ENCODE measurements around the gene SLU7. TPM values are rescaled to one million over a fixed set of nuclear protein-coding genes. Genes with fewer than 3 reads are reported as not detected.

SLU7 gene
- total RNA-seq, 2 experiments from 2014 or later = 32.2 to 46.2 TPM

GRCh38 chr5:160456480-160457177, 37.7 kb upstream of the SLU7 start:
- POLR2A ChIA-PET = no interaction called here
- no TSS peak for BruUV-seq (replicated peaks)
- H3K79me2 ChIP-seq (ENCODE audit: insufficient read depth, low read depth, low read length) = no peaks in the 10 kb centered on the region
- H3K36me3 ChIP-seq (ENCODE audit: insufficient read depth, low read length) = no peaks in the 10 kb centered on the region
- no peak overlapping the region for H3K4me3 ChIP-seq (ENCODE audit: low read depth, low read length, poor library complexity, severe bottlenecking)
- CTCF ChIA-PET (ENCODE audit: unreplicated experiment) = no interaction called here
- H3K9me3 ChIP-seq (ENCODE audit: low read length) = no peaks in the 10 kb centered on the region
- no peak overlapping the region for H2AFZ ChIP-seq (ENCODE audit: low read length)
- no peak for TF ChIP-seq CTCF (conservative IDR thresholded peaks at IDR 0.05; ENCODE audit: low read length)
- TF ChIP-seq EZH2phosphoT487 (IDR thresholded peaks at IDR 0.05; ENCODE audit: borderline replicate concordance, low read depth, low read length) = no peak
- H3K9me2 ChIP-seq (ENCODE audit: insufficient read depth, low read length) = no peaks in the 10 kb centered on the region; the same call in 1 of the 2 replicates
- no peak for DNase-seq (ENCODE audit: low spot score)
- no peak overlapping the region for H3K4me2 ChIP-seq (ENCODE audit: low read length)
- H4K20me1 ChIP-seq (ENCODE audit: insufficient read depth, low read length) = no peaks in the 10 kb centered on the region
- intact Hi-C loops (cut with micrococcal nuclease; ENCODE audit: unreplicated experiment) = no loop called here
- no peak overlapping the region for H3K27ac ChIP-seq (ENCODE audit: low read depth, low read length, poor library complexity, severe bottlenecking)
- no peaks in the 10 kb centered on the region for H3K4me1 ChIP-seq (ENCODE audit: insufficient read depth, low read length, poor library complexity, severe bottlenecking)

GRCh38 chr5:160455600-160455999, 36.7 kb upstream of the SLU7 start:
- no peaks in the 10 kb centered on the region for H3K79me2 ChIP-seq (ENCODE audit: insufficient read depth, low read depth, low read length)
- intact Hi-C loops (cut with micrococcal nuclease; ENCODE audit: unreplicated experiment) = no loop called here
- TF ChIP-seq EZH2phosphoT487 (IDR thresholded peaks at IDR 0.05; ENCODE audit: borderline replicate concordance, low read depth, low read length) (no peak), CTCF (conservative IDR thresholded peaks at IDR 0.05; ENCODE audit: low read length) (no peak)
- no peak overlapping the region for H2AFZ ChIP-seq (ENCODE audit: low read length)
- no peaks in the 10 kb centered on the region for H3K9me3 ChIP-seq (ENCODE audit: low read length)
- no peaks in the 10 kb centered on the region for H4K20me1 ChIP-seq (ENCODE audit: insufficient read depth, low read length)
- H3K4me2 ChIP-seq (ENCODE audit: low read length) = no peak overlapping the region
- no peaks in the 10 kb centered on the region for H3K4me1 ChIP-seq (ENCODE audit: insufficient read depth, low read length, poor library complexity, severe bottlenecking)
- no peak overlapping the region for H3K27ac ChIP-seq (ENCODE audit: low read depth, low read length, poor library complexity, severe bottlenecking)
- BruUV-seq (replicated peaks) = no TSS peak
- no peak overlapping the region for H3K4me3 ChIP-seq (ENCODE audit: low read depth, low read length, poor library complexity, severe bottlenecking)
- H3K36me3 ChIP-seq (ENCODE audit: insufficient read depth, low read length) = no peaks in the 10 kb centered on the region
- no peaks in the 10 kb centered on the region; the same call in 1 of the 2 replicates for H3K9me2 ChIP-seq (ENCODE audit: insufficient read depth, low read length)
- DNase-seq (ENCODE audit: low spot score) = no peak
- ChIA-PET CTCF (ENCODE audit: unreplicated experiment) (no interaction called here), POLR2A (no interaction called here)

GRCh38 chr5:160453751-160454150, 34.9 kb upstream of the SLU7 start:
- Histone ChIP-seq H3K79me2 (ENCODE audit: insufficient read depth, low read depth, low read length) (no peaks in the 10 kb centered on the region), H3K36me3 (ENCODE audit: insufficient read depth, low read length) (no peaks in the 10 kb centered on the region), H3K4me3 (ENCODE audit: low read depth, low read length, poor library complexity, severe bottlenecking) (no peak overlapping the region), H2AFZ (ENCODE audit: low read length) (no peak overlapping the region), H3K9me2 (ENCODE audit: insufficient read depth, low read length) (no peaks in the 10 kb centered on the region; the same call in 1 of the 2 replicates), H3K9me3 (ENCODE audit: low read length) (no peaks in the 10 kb centered on the region), H3K27ac (ENCODE audit: low read depth, low read length, poor library complexity, severe bottlenecking) (no peak overlapping the region), H3K4me2 (ENCODE audit: low read length) (no peak overlapping the region), H4K20me1 (ENCODE audit: insufficient read depth, low read length) (no peaks in the 10 kb centered on the region), H3K4me1 (ENCODE audit: insufficient read depth, low read length, poor library complexity, severe bottlenecking) (no peaks in the 10 kb centered on the region)
- intact Hi-C loops (cut with micrococcal nuclease; ENCODE audit: unreplicated experiment) = no loop called here
- ChIA-PET POLR2A (interaction anchor here (0.7 kb wide), 1 partner anchor 11 kb away, joined by 4 read pairs; no protein-coding TSS in a partner anchor), CTCF (ENCODE audit: unreplicated experiment) (interaction anchor here (0.6 kb wide), 1 partner anchor 45 kb away, joined by 3 read pairs; no protein-coding TSS in a partner anchor)
- BruUV-seq (replicated peaks) = no TSS peak
- TF ChIP-seq EZH2phosphoT487 (IDR thresholded peaks at IDR 0.05; ENCODE audit: borderline replicate concordance, low read depth, low read length) (no peak), CTCF (conservative IDR thresholded peaks at IDR 0.05; ENCODE audit: low read length) (no peak)
- no peak for DNase-seq (ENCODE audit: low spot score)

Data from OCI-LY7 (cell line).